GM10248 (cell line): ENCODE results near the gene SDCBP2.
"Not testable (repeated sequence)": the region's sequence is repeated elsewhere in the genome, so short reads cannot be mapped to it uniquely, and the experiment has no call there.

ENCODE experiments used
- CTCF ChIA-PET: fragments of 300-600 bp; sonication (Branson Sonifier 250); formaldehyde crosslinking; extraction: SDS; loops from one replicate; lab custom pipeline; 2021; ENCODE audit warnings: antibody characterized with exemption; lab: Yijun Ruan, JAX
- POLR2A ChIA-PET: fragments of 350-650 bp; sonication (Branson Sonifier 250); formaldehyde crosslinking; extraction: SDS; loops from one replicate; lab custom pipeline; 2020; ENCODE audit warnings: antibody characterized with exemption; lab: Yijun Ruan, JAX
- DNase-seq: peaks from one replicate; pipeline ENCODE4 v3.0.0; 2012; ENCODE audit errors: extremely low spot score
- TF ChIP-seq, protein P1 (sequence below): IDR thresholded peaks from 2 replicates; pipeline ENCODE4 v1.5.1; 2012; ENCODE audit warnings: mild to moderate bottlenecking, low read depth; ENCODE audit errors: extremely low read depth, missing control alignments, control extremely low read depth

The SDCBP2 gene

DNA sequence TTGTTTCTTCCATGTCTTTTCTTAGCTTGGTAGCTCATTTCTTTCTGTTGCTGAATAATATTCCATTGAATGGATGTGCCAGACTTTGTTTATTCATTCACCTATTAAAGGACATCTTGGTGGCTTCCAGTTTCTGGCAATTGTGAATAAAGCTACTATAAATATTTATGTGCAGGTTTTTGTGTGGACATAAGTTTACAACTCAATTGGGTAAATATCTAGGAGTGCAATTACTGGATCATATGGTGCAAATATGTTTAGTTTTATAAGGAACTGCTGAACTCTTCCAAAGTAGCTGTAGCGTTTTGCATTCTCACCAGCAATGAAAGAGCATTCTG, 16.8 kb upstream of the SDCBP2 start:
- no peak for DNase-seq
- ChIA-PET POLR2A (no interaction called here), CTCF (interaction anchor here (0.7 to 3.5 kb wide), 3 partner anchors 10 to 158 kb away, joined by 3 to 13 read pairs (median 3); no protein-coding TSS in a partner anchor)
- TF ChIP-seq, protein P1, sequence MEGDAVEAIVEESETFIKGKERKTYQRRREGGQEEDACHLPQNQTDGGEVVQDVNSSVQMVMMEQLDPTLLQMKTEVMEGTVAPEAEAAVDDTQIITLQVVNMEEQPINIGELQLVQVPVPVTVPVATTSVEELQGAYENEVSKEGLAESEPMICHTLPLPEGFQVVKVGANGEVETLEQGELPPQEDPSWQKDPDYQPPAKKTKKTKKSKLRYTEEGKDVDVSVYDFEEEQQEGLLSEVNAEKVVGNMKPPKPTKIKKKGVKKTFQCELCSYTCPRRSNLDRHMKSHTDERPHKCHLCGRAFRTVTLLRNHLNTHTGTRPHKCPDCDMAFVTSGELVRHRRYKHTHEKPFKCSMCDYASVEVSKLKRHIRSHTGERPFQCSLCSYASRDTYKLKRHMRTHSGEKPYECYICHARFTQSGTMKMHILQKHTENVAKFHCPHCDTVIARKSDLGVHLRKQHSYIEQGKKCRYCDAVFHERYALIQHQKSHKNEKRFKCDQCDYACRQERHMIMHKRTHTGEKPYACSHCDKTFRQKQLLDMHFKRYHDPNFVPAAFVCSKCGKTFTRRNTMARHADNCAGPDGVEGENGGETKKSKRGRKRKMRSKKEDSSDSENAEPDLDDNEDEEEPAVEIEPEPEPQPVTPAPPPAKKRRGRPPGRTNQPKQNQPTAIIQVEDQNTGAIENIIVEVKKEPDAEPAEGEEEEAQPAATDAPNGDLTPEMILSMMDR = no peak

DNA sequence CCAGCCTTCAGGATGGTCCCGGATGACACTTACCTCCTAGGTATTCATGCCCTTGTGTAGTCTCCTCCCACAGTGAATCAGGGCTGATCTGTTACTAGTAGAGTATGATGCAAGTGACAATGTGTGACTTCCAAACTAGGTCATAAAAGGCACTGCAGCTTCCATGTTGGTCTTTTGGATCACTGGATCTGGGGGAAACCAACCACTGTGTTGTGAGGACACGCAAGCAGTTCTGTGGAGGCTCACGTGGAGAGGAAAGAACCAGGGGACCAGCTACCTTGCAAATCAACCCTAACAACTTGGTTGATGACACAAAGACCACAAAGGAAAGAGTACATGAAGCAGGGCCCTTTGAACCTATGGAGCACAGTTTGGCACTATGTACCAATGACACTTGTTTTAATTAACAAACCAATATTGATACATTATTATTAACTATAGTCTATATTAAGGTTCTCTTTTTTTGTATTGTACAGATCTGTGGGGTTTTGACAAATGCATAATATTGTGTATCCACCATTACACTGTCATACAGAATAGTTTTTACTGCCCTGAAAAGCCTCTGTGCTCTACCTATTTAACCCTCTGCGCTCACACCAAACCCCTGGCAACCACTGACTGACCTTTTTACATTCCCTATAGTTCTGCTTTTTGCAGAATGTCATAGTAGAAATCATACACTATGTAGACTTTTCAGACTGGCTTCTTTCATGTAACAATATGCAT, 16.3 kb upstream of the SDCBP2 start:
- CTCF ChIA-PET = interaction anchor here (0.7 to 3.5 kb wide), 4 partner anchors 9 to 159 kb away, joined by 3 to 13 read pairs (median 4); no protein-coding TSS in a partner anchor
- TF ChIP-seq, protein P1 = no peak
- no peak for DNase-seq
- POLR2A ChIA-PET = no interaction called here

DNA sequence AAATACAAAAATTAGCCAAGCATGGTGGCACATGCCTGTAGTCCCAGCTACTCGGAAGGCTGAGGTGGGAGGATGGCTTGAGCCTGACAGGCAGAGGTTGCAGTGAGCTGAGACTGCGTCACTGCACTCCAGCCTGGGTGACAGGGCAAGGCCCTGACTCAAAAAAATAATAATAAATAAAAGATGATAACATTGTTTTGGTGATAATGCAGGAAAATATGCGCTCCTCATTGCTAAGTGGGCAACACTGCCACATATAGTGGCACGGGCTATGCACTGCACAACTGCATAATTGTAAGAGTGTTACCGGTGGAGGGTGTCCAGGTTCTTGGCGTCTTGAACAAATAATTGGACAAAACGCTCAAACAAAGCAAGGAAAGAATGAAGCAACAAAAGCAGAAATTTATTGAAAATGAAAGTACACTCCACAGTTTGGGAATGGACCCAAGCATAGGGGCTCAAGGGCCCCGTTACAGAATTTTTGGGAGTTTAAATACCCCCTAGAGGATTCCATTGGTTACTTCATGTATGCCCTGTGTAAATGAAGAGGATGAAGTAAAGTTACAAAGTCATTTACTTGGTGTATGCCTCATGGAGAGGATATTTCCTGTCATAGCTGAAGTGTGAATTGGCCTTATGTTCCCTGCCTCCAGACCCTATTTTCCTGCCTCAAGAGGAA, 14.6 kb upstream of the SDCBP2 start:
- DNase-seq, POLR2A ChIA-PET: not testable (repeated sequence)
- CTCF ChIA-PET = interaction anchor here (1.4 to 3.5 kb wide), 2 partner anchors 10 to 18 kb away, joined by 4 to 13 read pairs; no protein-coding TSS in a partner anchor

DNA sequence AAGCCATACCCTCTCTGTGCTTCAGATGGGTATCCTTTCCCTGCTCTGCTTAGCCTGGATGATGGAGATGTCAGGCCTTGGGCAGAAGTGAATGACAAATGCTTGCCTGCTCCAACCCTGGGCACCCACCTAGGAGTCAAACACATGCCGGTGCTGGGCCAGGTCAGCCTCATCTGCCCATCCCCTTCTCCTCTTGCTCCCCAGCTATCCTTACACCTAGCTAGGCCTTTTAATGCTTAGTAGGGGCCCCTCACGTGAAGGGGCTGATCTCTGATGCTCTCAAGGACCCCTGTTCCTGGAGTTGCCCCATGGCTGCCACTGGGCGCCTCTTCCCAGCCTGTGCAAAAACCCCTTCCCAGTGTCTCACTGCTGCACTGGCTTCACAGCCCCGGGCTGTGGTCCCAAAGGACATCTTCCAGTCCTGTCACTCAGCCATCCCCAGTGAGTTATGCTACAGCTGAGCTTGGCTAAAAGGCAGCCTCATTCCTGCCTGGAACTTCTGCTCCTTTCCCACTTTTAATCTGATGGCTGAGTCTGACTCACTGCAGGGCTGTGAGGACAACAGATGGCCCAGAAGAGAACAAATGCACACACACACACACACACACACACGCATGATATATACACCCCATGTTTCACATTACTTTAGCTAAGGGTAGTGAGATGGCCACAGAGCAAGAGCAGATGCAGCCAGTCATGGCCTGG, 12.8 kb upstream of the SDCBP2 start:
- no peak for DNase-seq
- ChIA-PET POLR2A (no interaction called here), CTCF (interaction anchor here (0.8 to 1.0 kb wide), 2 partner anchors 13 to 50 kb away, joined by 3 to 4 read pairs; partner anchors contain the start of gene SDCBP2)
- TF ChIP-seq, protein P1 = no peak

DNA sequence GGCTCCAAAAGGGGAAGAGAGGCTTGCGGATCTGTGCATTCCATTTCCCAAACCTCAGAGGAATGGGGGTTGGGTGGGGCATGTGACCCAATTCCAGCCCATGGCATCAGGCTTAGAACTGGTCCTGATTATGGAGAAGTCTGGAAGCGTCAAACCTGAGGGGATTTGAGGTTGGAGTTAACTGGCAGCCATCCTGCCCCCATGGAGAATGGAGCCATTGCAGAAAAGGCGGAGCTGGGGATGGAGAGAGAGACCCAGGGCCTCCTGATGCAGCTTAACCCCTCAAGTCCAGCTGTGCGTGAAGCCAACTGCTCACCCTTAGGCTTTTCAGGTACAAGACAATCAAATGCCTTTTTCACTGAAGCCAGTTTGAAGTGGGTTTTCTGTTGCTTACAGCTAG, 9.9 kb upstream of the SDCBP2 start:
- CTCF ChIA-PET = no interaction called here
- POLR2A ChIA-PET = no interaction called here
- no peak for DNase-seq
- TF ChIP-seq, protein P1 = no peak

DNA sequence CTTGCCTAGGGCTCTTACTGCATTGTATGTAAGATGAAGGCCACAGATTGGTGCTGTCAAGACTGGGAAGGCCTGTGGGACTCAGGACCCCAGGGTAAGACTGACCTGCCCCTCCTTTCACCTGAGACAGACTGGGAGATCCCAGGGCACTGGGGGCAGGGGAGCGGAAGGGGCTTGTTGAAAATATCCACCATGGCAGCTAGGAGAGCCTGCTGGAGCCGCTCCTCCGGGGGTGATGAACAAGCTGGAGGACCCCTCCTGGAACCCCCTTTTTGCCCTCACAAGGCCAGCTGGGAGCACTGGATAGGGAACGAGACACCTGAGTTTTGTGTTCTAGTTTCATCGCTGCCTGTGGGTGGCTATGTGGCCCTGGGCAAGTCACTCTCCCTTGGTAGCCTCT, 9.2 kb upstream of the SDCBP2 start:
- no peak for DNase-seq
- ChIA-PET CTCF (interaction anchor here (1.1 kb wide), 1 partner anchor 50 kb away, joined by 3 read pairs; no protein-coding TSS in a partner anchor), POLR2A (no interaction called here)

More for the DNA sequence above, 9.2 kb upstream of the SDCBP2 start:
- TF ChIP-seq, protein P1 = no peak
